AG04449 (cell line): ENCODE measurements around the gene MS4A10.

ENCODE experiments used
- CTCF ChIA-PET: fragments of 350-600 bp; formaldehyde crosslinking; extraction: SDS; loops from one replicate; lab custom pipeline; 2021; ENCODE audit warnings: antibody characterized with exemption; lab: Yijun Ruan, JAX
- POLR2A ChIA-PET: fragments of 400-600, 350-600 bp; formaldehyde crosslinking; extraction: SDS; loops from one replicate; lab custom pipeline; 2020; ENCODE audit warnings: antibody characterized with exemption, inconsistent platforms; lab: Yijun Ruan, JAX
- DNase-seq: peaks from one replicate; pipeline ENCODE4 v3.0.0-alpha.2; 2010; ENCODE audit warnings: low read depth, low spot score
- H3K4me3 ChIP-seq: 2 replicates; pipeline ENCODE4 v1.5.1; 2011; ENCODE audit warnings: low read depth, mild to moderate bottlenecking, control low read depth, low read length
- CTCF ChIP-seq: IDR thresholded peaks from one replicate; pipeline ENCODE4 v1.5.1; 2011; ENCODE audit warnings: mild to moderate bottlenecking, moderate library complexity, low read length, control low read depth, inconsistent platforms; ENCODE audit not compliant: insufficient read depth; ENCODE audit errors: missing control alignments

Gene MS4A10

GRCh38 chr11:60810151-60810550, 25.0 kb downstream of the MS4A10 start:
- no peak for DNase-seq
- ChIA-PET CTCF (no interaction called here), POLR2A (no interaction called here)
- no peak overlapping the region for H3K4me3 ChIP-seq
- TF ChIP-seq CTCF: no peak

- no peak overlapping the region for H3K4me3 ChIP-seq
- ChIA-PET CTCF (no interaction called here), POLR2A (no interaction called here)
- TF ChIP-seq CTCF: no peak
- no peak for DNase-seq
Observed at GRCh38 chr11:60810569-60810968, 25.4 kb downstream of the MS4A10 start.

- POLR2A ChIA-PET: no interaction called here
- no peak overlapping the region for H3K4me3 ChIP-seq
- CTCF ChIA-PET: interaction anchor here (0.8 kb wide), 1 partner anchor 18 kb away, joined by 3 read pairs; no protein-coding TSS in a partner anchor
- TF ChIP-seq CTCF: no peak
- no peak for DNase-seq
Observed at GRCh38 chr11:60813324-60813723, 28.2 kb downstream of the MS4A10 start.

GRCh38 chr11:60814112-60814511, 29.0 kb downstream of the MS4A10 start:
- no peak overlapping the region for H3K4me3 ChIP-seq
- no peak for TF ChIP-seq CTCF
- ChIA-PET CTCF (no interaction called here), POLR2A (no interaction called here)
- no peak for DNase-seq

- CTCF ChIA-PET: interaction anchor here (1.0 to 1.2 kb wide), 3 partner anchors 12 to 83 kb away, joined by 3 to 5 read pairs (median 3); no protein-coding TSS in a partner anchor
- no peak for DNase-seq
- TF ChIP-seq CTCF: no peak
- H3K4me3 ChIP-seq: no peak overlapping the region
- POLR2A ChIA-PET: no interaction called here
Observed at GRCh38 chr11:60816590-60817157, 31.5 kb downstream of the MS4A10 start.

GRCh38 chr11:60818057-60818456, 32.9 kb downstream of the MS4A10 start:
- POLR2A ChIA-PET: no interaction called here
- TF ChIP-seq CTCF: no peak
- no peak for DNase-seq
- CTCF ChIA-PET: no interaction called here
- no peak overlapping the region for H3K4me3 ChIP-seq
